ENCODE measurements around the gene CPXM2.

Gene CPXM2

DNA sequence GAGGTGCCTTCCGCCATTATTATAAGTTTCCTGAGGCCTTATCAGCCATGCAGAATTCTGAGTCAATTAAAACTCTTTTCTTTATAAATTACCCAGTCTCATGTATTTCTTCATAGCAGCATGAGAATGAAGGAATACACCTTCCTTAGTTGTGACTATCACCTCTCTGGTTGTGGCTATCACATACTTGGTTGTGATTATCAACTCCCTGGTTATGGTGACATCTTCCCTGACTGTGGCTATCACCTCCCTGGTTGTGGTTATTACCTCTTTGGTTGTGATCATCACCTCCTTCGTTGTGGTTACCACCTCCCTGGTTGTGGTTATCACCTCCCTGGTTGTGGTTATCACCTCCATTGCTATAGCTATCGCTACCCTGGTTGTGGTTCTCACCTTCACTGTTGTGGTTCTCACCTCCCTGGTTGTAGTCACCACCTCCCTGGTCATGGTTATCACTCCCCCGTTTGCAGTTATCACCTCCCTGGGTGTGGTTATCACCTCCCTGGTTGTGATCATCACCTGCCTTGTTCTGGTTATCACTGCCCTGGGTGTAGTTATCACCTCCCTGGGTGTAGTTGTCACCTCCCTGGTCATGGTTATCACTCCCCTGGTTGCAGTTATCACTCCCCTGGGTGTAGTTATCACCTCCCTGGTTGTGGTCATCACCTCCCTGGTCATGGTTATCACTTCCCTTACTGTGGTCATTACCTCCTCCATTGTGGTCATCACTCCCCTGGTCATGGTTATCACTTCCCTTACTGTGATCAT, 119.5 kb downstream of the CPXM2 start:
- no peak for DNase-seq (ENCODE audit: low spot score)

DNA sequence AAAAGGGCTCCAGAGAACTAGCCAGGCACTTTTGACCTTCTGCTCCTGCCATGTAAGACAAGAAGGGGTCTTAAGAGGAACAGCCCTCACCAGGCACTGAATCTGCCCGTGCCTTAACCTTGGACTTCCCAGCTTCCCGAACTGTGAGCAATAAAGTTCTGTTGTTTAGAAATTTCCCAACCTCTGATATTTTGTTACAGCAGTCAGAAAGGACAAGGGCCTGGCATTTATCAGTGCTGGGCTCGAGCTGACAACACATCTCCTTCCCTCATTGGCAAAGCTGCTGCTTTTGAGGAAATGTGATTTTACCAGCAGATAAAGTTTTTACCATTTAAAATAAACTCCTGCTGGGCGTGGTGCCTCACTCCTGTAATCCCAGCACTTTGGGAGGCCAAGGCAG, 122.0 kb downstream of the CPXM2 start:
- no peak for DNase-seq (ENCODE audit: low spot score)

DNA sequence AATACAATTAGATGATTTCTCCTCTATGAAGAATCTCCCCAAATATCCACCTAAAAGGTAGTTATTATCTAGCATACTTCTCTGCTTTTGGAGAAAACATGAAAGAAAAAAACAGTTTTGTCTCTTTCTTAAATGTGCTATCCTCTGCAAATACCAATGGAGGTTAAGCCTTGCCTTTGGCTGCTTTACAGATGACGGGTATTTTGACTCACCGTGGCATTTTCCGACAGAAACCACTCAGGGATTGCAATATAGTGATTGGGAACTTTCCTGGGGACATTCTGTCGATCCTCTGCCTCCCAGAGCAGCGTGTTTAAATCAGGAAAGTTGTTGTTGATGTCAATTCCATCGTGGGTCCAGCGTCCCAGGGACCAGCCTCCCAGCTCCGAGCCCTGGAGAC, 124.8 kb downstream of the CPXM2 start:
- DNase-seq (ENCODE audit: low spot score), result no peak

GRCh38 chr10:123766012-123766411, 125.6 kb downstream of the CPXM2 start:
- DNase-seq (ENCODE audit: low spot score), result no peak

GRCh38 chr10:123761666-123762230, 129.9 kb downstream of the CPXM2 start:
- no peak for DNase-seq (ENCODE audit: low spot score)

DNA sequence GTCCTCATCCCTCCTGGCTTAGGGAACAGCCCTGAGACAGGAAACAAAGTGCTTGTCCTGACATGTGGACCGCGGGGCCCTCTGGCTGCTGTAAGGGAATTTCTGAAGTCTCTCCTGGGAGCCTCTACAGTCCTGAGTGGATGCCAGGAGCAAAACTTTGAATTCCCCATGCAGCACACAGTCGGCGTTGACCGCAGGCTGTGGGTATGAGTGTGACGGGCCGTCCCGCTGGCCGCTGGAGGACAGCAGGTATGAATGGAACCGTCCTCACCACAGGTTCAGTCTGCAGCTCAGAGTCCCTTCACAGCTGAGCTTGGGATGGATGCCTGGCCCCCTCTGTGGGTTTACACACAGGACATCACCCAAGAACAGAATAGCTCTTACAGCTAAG, 130.6 kb downstream of the CPXM2 start:
- no peak for DNase-seq (ENCODE audit: low spot score)

DNA sequence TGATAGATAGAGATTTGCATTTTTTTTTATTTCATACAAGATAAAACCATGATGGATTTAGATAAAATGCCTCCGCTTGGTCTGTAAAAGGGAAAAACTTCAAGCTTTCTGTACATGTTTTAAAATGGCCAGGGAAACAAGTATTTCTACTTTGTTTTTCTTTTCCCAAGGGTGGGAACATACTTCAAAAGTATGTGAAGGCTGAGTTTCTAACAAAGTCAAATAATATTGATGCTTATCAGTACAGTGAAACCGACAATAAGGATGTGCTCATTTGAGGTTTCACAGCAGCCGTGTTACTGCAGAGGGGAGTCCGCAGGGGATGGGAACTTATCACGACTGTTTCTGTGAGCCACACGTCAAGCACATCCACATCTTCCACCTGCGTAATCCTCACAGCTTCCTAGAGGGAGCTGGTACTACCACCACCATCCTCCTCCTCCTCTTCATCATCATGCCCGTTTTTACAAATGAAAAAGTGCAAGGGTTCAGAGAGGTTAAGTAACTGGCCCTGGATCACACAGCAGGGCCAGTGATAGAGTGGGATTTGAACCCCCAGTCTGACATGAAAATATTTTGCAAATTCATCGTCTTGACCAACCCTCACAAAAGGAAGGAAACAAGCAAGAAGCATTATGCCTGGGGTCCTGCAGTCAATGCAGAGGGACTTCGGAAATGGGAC, 131.1 kb downstream of the CPXM2 start:
- DNase-seq (ENCODE audit: low spot score), result no peak

DNA sequence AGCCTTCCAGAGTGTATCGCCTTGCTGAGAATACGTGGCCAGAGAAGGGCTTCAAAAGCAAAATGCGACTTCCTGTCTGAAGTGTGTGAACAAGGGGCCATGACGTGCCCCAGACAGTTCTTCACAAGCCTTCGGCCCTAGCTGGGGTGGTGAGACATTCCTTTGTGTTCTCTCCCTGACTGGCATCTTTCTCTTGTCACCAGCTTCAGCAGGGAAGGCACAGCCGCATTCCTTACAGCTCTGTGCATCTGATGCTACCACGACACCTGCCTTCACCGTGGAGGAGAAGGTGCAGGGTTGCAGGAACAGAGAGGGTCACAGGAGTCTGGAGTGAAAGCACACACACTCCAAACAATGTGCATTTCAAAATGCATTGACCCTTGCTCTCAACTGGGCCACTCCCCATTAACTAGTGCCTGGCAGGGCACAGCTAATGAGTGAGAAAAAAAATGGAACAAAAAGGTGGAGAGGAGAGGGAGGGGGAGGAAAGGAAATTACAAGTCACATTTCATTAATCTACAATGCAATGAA, 132.0 kb downstream of the CPXM2 start:
- no peak for DNase-seq (ENCODE audit: low spot score)

DNA sequence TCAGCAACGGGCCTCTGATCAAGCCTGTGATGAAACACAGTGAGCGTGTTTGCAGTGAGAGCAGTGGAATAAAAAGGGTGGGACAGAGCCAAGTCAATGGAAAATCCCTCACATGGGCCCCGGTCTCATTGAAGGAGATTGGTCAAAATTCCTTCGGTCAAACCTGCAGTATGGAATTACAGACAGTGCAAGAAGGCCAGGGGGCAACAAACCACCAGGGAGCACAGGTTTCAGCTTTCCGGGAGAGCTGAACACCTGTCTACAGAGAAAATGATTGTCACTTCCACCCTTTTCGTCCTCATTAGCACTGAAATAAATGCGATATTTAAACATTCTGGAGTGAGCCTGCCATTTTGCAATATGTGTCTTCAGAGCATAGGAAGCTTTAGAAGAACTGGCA, 132.6 kb downstream of the CPXM2 start:
- DNase-seq (ENCODE audit: low spot score), result no peak

- no peak for DNase-seq (ENCODE audit: low spot score)
Observed at GRCh38 chr10:123757853-123758252, 133.8 kb downstream of the CPXM2 start.

- no peak for DNase-seq (ENCODE audit: low spot score)
Observed at GRCh38 chr10:123755061-123755460, 136.5 kb downstream of the CPXM2 start.

GRCh38 chr10:123754123-123754522, 137.5 kb downstream of the CPXM2 start:
- no peak for DNase-seq (ENCODE audit: low spot score)

DNA sequence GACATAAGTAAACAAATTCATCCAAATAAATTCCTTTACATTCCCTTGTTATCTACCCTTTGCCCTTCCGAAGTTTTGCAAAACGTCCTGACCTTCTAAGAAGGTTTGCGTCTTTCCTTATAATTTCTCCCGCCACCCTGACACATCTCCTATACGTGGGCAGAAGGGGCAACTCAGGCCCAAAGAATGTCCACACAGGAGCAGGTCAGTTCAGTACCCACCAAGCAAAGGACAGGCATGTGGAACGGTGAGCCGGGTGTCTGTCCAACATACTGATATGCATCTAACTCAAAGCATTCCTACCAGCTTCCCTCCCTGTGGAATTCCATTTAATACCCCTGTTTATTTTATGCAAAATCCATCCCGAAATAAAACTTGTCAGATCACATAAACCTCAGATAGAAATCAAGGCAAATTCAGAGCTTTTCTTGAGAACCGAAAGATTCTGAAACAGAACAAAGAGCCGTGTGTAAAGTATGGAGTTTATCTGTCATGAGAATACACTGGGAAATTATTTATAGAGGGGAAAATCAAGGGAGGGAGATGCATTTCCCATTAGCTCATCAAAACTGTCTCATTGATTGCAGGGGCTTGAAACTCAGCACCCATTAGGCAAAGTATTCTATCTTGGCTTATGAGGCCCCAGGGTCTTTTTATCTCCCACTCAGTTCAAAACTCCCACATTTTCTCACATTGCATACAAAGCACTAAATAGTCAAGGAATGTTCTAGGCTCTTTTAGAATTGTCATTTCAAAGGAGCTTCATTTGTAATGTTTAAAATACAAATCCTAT, 140.1 kb downstream of the CPXM2 start:
- no peak for DNase-seq (ENCODE audit: low spot score)

DNA sequence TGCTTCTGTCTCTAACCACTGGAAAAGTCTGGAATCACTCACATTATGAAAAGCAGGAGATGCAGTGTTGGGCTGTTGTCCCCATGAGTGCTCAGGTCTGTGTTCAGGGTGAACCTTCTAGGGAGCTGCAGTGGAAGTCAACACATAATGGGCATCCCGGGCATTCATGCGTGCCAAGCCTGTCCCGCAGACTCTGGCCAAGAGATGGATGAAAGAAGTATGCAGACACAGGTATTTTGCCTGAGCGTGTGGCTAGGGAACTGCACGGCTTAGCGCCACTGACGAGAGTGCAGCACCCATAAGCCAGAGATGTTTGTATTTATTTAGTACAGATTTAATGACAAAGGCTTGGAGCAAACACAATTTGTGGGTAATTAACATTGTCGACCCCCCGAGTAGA, 140.7 kb downstream of the CPXM2 start:
- DNase-seq (ENCODE audit: low spot score), result no peak

GRCh38 chr10:123748711-123749110, 142.9 kb downstream of the CPXM2 start:
- DNase-seq (ENCODE audit: low spot score), result no peak

GRCh38 chr10:123747426-123747825, 144.2 kb downstream of the CPXM2 start:
- no peak for DNase-seq (ENCODE audit: low spot score)

DNA sequence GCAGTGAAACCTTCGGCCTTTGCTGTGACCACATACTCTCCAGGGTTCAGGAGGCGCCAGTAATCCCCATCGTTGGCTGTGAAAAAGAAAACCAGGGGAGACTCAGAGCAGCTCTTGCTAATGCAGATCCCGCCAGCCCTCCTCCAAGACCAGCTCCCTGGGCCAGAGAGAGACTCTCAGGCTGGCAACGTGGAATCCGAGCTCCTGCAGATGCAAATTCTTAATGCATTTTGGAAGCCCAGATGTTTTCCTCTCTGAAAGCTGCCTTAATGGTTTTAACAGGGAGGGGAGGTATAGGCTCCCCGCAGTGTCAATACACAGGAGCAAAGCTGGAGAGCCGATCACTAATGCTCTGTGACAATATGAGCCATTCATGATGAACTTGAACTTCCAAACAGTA, 144.7 kb downstream of the CPXM2 start:
- no peak for DNase-seq (ENCODE audit: low spot score)

DNA sequence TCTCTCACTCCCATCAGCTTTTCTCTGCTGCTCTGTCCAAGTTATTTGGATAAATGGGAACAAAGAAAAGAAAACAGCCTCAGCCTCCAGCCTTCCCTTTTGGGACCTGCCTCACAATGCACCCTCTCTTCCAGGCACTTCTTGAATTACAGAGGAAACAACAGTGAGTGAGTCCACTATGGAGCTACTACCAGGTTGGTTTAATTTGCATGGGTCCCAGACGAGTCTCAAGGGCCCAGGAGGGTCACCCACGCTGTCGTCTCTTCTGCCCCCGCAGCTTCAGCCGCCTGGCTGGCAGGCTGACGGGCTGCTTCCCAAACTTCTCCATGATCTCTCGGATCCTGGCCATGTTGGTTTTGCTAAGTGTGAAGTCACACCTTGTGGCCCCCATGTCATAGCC, 145.1 kb downstream of the CPXM2 start:
- no peak for DNase-seq (ENCODE audit: low spot score)

DNA sequence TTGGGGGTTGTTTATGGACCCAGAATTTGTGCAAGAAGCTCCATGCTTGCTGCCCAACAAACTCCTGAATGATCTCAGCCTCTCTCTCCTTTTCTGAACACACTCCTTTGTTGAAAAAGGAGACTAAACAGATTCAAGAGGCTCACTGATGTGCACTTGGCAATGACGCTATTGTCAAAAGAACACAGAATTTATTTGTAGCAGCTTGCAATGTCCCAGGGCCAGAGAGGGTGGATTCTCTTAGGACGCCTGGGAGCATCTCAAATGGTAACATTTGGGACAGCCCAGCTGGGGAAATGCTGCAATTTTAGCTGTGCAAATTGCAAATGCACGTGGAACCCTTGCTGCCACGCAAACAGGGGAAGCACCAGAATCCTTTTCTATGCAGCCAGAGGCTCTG, 145.5 kb downstream of the CPXM2 start:
- peak; percentile 12 for DNase-seq (ENCODE audit: low spot score)

DNA sequence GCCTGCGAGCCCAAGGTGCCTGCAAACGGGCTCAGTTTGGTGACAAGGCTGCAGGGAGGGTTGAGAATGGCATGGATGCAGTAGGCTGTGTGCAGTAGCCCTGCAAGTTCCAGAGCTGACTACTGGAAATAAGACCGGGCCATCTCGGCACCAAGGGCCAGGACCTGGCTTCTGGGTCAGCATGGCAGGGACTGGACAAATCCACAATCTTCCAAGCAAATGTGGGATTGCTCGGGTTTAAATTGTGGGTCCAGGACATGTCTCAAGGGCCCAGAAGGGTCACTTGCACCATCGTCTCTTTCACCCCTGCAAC, 147.4 kb downstream of the CPXM2 start:
- no peak for DNase-seq (ENCODE audit: low spot score)

- DNase-seq (ENCODE audit: low spot score), result no peak
Observed at GRCh38 chr10:123743441-123744223, 148.0 kb downstream of the CPXM2 start.

Measured in globus pallidus (tissue), 1 donor.